Cardiac septum (tissue), 1 donor: ENCODE results near the gene PLPPR2. TPM values are rescaled to one million over a fixed set of nuclear protein-coding genes. Genes with fewer than 3 reads are reported as not detected.
A peak's percentile ranks its signal among the peaks of the same experiment; 100 is the strongest.
"Not testable (repeated sequence)": the region's sequence is repeated elsewhere in the genome, so short reads cannot be mapped to it uniquely, and the experiment has no call there.

ENCODE experiments used
- DNase-seq: peaks from one replicate; pipeline ENCODE4 v3.0.0-alpha.2; 2020; ENCODE audit warnings: low spot score
- intact Hi-C: fragments of 100-400 bp; cut with DNase I; formaldehyde crosslinking; loops from one replicate; pipeline ENCODE4 v1.14.0; 2022
- long read RNA-seq: library from polyadenylated mRNA; unstranded; transcript quantifications from one replicate; pipeline ENCODE4 v2.0.0, GENCODE V29; 2021
- total RNA-seq: library from RNA; stranded (reverse); fragmentation: NEBNext Ultra II Directional; extraction: Animal tissue kit (Norgen Biotek cat#: 25700); gene quantifications from one replicate; pipeline ENCODE4 v1.2.1, GENCODE V29; 2021
- donor health status: DM: no; HTN: no; CAD: no.

Gene PLPPR2
- 19.3 TPM for total RNA-seq
- long read RNA-seq, partial matches to known transcripts = 14 of 16 reads
- long read RNA-seq, other reads (novel, unspliced or antisense) = 2 of 16 reads

GRCh38 chr19:11355160-11356073 lies at the start of gene PLPPR2:
Gene PLPPR2, plus strand, starts transcription at chr19:11355432. Its CDS starts 2,242 bp downstream, at chr19:11357674.
- DNase-seq = peak; percentile 97
- intact Hi-C loops = no loop called here

GRCh38 chr19:11306337-11306736 lies 48.9 kb upstream of the PLPPR2 start:
- intact Hi-C loops = no loop called here
- DNase-seq = no peak

- DNase-seq, intact Hi-C loops: not testable (repeated sequence)
Measured at GRCh38 chr19:11320278-11320995, 34.8 kb upstream of the PLPPR2 start.

- DNase-seq = no peak
- intact Hi-C loops = no loop called here
Measured at GRCh38 chr19:11321191-11322126, 33.8 kb upstream of the PLPPR2 start.

- no peak for DNase-seq
- intact Hi-C loops = no loop called here
Measured at GRCh38 chr19:11322269-11323024, 32.8 kb upstream of the PLPPR2 start.

- DNase-seq = no peak
- intact Hi-C loops = no loop called here
Measured at GRCh38 chr19:11323601-11324078, 31.6 kb upstream of the PLPPR2 start.

GRCh38 chr19:11324079-11324661 lies 31.1 kb upstream of the PLPPR2 start:
- DNase-seq = peak; percentile 92
- intact Hi-C loops = no loop called here

GRCh38 chr19:11324748-11325389 lies 30.4 kb upstream of the PLPPR2 start:
- intact Hi-C loops = no loop called here
- no peak for DNase-seq

GRCh38 chr19:11325544-11325943 lies 29.7 kb upstream of the PLPPR2 start:
- no peak for DNase-seq
- intact Hi-C loops = no loop called here

- DNase-seq = no peak
- intact Hi-C loops = no loop called here
Measured at GRCh38 chr19:11330127-11330526, 25.1 kb upstream of the PLPPR2 start.

- DNase-seq = no peak
Measured at GRCh38 chr19:11331502-11331901, 23.7 kb upstream of the PLPPR2 start.

GRCh38 chr19:11332822-11333221 lies 22.4 kb upstream of the PLPPR2 start:
- intact Hi-C loops = no loop called here
- DNase-seq = no peak

More at GRCh38 chr19:11331502-11331901, 23.7 kb upstream of the PLPPR2 start:
- intact Hi-C loops = no loop called here

GRCh38 chr19:11333838-11334237 lies 21.4 kb upstream of the PLPPR2 start:
- intact Hi-C loops, DNase-seq: not testable (repeated sequence)

GRCh38 chr19:11335449-11336146 lies 19.6 kb upstream of the PLPPR2 start:
- intact Hi-C loops = no loop called here
- DNase-seq = no peak

- intact Hi-C loops = no loop called here
- no peak for DNase-seq
Measured at GRCh38 chr19:11337080-11337479, 18.2 kb upstream of the PLPPR2 start.

- DNase-seq = no peak
- intact Hi-C loops = loop anchor here (2.0 kb wide), 1 partner anchor 43 kb away; no protein-coding TSS in a partner anchor
Measured at GRCh38 chr19:11338121-11338520, 17.1 kb upstream of the PLPPR2 start.
